HG03521 (cell line): Measurements from ENCODE around the gene OGFOD3.
"Not testable (repeated sequence)": the region's sequence is repeated elsewhere in the genome, so short reads cannot be mapped to it uniquely, and the experiment has no call there.

Experiments used
- ATAC-seq: cut with Tn5 transposase; IDR thresholded peaks from one replicate; pipeline ENCODE4 v1.9.1; 2021; ENCODE audit warnings: mild to moderate bottlenecking, moderate library complexity; ENCODE audit not compliant: unreplicated experiment

The OGFOD3 gene

GRCh38 chr17:82358465-82359350 is 59.7 kb downstream of the OGFOD3 start, which contains the start of gene TEX19:
Gene TEX19, plus strand, starts transcription at chr17:82359247. Its CDS starts 2,904 bp downstream, at chr17:82362151.
- no peak for ATAC-seq

GRCh38 chr17:82357394-82357793 is 61.0 kb downstream of the OGFOD3 start:
- ATAC-seq, result no peak

GRCh38 chr17:82356845-82357355 is 61.5 kb downstream of the OGFOD3 start:
- ATAC-seq, result no peak

GRCh38 chr17:82355770-82356427 is 62.5 kb downstream of the OGFOD3 start:
- ATAC-seq, result no peak

- no peak for ATAC-seq
Observed at GRCh38 chr17:82354804-82355308, 63.5 kb downstream of the OGFOD3 start.

GRCh38 chr17:82353484-82353883 is 64.9 kb downstream of the OGFOD3 start:
- no peak for ATAC-seq

GRCh38 chr17:82351713-82352488 is 66.5 kb downstream of the OGFOD3 start:
- ATAC-seq, result no peak

GRCh38 chr17:82351254-82351712 is 67.1 kb downstream of the OGFOD3 start:
- ATAC-seq, result no peak

GRCh38 chr17:82350182-82351030 is 68.0 kb downstream of the OGFOD3 start:
- ATAC-seq, result no peak

- no peak for ATAC-seq
Observed at GRCh38 chr17:82349287-82349701, 69.1 kb downstream of the OGFOD3 start.

- ATAC-seq, result no peak
Observed at GRCh38 chr17:82348866-82349265, 69.5 kb downstream of the OGFOD3 start.

- no peak for ATAC-seq
Observed at GRCh38 chr17:82348434-82348833, 70.0 kb downstream of the OGFOD3 start.

GRCh38 chr17:82347994-82348393 is 70.4 kb downstream of the OGFOD3 start:
- not testable (repeated sequence) for ATAC-seq

- ATAC-seq, result no peak
Observed at GRCh38 chr17:82346342-82347300, 71.8 kb downstream of the OGFOD3 start.

GRCh38 chr17:82345151-82345976 is 73.0 kb downstream of the OGFOD3 start:
- ATAC-seq, result no peak

- ATAC-seq, result no peak
Observed at GRCh38 chr17:82344175-82344907, 74.0 kb downstream of the OGFOD3 start.

GRCh38 chr17:82343560-82343959 is 74.8 kb downstream of the OGFOD3 start:
- ATAC-seq, result no peak
